Transverse colon (tissue), 4 donors: Measurements from ENCODE around the gene ASB16.

Experiments used
- CTCF ChIP-seq, 5 experiments: fragments of 200-600 bp in 3 of 5; fragments of 450-650 bp in 2 of 5; sonication (generic) in 3 of 5; IDR thresholded peaks; 1 replicate in 2 of 5; 2 replicates in 3 of 5; pipeline ENCODE4 v1.5.1; 2016 to 2017; ENCODE audit warnings: antibody characterized with exemption in 5 of 5, inconsistent platforms in 3 of 5, mild to moderate bottlenecking in 2 of 5, moderate library complexity in 1 of 5
- POLR2A ChIP-seq: fragments of 450-650 bp; IDR thresholded peaks from one replicate; pipeline ENCODE4 v1.6.1; 2016; ENCODE audit warnings: antibody characterized with exemption, mild to moderate bottlenecking, moderate library complexity
- POLR2AphosphoS5 ChIP-seq, 3 donors: sonication (generic); formaldehyde crosslinking; IDR thresholded peaks; one replicate each; pipeline ENCODE4 v1.6.1; 2016; ENCODE audit warnings: antibody characterized with exemption in 3 of 3

- TF ChIP-seq CTCF (IDR thresholded peaks at IDR 0.05) (no peak), POLR2AphosphoS5 (IDR thresholded peaks at IDR 0.05) (no peak), POLR2A (no peak)
Observed at GRCh38 chr17:44146375-44147346, 23.8 kb upstream of the ASB16 start.
